Activated T-cell treated with anti-CD3 and anti-CD28 coated beads for 4 hours (primary cell): Measurements from ENCODE around the gene WDR45B.

Experiments
- DNase-seq: peaks from one replicate; pipeline ENCODE4 v3.0.0-alpha.2; 2020

Gene WDR45B

DNA sequence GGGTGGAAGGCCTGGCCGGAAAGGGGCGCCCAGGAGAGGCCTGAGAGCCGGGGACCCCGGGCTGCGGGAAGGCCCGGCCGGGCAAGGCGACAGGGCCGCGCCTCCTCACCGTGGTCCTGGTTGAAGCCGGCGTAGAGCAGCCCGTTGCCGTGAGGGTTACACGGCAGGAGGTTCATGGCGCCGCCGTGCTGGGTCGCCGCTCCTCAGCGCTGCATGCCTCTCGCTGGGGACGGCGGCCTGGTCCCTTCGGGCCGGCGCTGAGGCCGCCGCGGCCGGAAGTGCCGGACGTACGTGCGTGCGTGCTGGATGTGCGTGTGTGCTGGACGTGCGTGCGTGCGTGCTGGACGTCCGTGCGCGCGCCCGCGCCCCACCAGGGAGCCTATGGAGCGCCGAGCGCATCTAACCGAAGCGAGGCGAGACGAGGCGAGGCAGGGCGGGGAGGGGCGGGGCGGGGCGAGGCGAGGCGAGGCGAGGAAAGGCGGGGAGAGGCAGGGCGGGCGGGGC is at the start of gene WDR45B:
Gene WDR45B (minus strand): TSS at position 280 of the 504 bp plus-strand sequence. CDS start 104 bp downstream, at position 176.
- DNase-seq, result peak; percentile 74

DNA sequence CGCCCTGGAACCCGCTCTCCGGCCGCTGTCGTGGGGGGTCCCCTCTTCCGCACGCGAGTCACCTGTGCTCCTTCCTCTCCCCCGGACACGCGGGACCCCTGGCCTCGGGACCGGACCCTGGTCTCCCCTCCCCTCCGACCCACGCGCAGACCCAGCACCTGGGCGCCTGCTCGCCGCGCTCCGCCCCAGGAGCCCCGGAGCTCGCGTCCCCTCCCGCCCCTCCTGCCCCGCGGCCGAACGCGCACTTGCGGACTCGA is 49.5 kb upstream of the WDR45B start:
- DNase-seq, result no peak

DNA sequence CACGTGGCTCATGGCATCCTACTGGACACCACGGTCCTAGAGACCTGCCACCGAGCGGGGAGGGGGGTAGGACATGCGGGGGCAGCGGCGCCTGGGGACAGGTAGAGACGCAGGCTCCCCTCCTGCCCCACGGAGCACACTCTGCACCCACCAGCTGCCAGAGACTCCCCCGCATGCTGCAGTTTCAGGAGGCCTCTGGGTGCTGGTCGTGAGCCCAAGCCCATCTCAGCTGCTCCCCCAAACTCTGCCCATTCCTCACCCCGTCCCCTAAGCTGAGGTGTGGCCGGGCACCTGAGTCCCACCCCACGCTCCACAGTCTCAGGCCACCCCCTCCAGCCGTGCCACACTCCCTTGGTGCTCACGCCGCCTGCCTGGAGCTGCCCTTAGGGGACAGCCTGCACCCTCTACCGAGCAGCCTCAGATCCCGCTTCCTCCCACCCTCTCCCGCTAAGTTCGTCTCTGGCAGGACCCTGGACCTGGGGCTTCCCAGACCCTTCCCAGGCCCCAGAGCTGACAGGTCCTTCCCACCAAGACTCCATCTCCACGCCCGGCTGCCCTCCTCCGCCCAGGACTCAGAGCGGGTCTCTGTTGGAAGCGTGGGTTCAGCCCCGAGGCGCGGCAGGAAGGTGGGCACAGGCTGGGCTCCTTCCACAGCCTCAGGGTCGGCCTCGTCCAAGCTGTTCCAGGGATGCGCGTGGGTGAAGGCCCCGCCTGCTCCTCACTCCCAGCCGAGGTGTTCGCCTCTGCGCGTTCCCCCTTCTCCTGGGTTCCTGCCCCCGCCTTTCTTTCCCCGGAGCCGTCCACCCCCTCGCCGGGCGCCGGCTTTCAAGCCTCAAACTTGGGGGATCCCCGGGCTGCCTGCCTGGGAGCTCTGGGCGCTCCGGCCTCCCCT is 48.9 kb upstream of the WDR45B start:
- DNase-seq, result peak; percentile 5

DNA sequence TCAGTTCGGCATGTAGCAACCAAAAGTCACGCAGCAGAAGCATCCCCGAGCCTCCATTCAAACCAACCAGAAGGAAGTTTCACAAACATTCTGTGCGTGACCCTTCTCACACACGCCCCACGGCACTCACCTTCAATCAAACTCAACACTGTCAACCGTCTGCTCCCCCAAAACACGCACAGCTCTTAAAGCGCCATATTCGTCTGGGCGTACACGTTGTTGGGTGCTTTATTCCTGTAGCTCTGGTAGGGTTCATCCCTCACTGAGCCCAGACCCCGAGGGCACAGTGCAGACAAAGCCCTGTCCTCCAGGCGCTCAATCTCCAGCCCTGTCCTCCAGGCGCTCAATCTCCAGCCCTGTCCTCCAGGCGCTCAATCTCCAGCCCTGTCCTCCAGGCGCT is 48.0 kb upstream of the WDR45B start:
- DNase-seq, result no peak

DNA sequence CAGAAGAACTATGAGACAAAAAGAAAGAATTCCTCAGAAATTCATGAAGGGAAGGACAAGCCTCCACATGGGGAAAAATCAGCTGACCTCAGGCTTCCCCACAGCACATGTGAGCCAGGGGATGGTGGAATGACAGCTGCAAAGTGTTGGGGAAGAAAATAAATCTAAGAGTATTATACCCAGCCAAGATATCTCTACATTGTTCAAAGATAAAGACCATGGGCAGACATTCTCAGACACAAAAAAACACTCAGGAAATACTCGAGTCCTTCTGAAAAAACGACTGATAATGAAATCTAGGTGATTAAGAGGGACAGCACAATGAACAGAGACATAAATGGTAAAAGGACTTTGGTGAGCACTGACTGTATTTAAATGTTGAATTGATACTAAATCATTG is 46.4 kb upstream of the WDR45B start:
- DNase-seq, result no peak

DNA sequence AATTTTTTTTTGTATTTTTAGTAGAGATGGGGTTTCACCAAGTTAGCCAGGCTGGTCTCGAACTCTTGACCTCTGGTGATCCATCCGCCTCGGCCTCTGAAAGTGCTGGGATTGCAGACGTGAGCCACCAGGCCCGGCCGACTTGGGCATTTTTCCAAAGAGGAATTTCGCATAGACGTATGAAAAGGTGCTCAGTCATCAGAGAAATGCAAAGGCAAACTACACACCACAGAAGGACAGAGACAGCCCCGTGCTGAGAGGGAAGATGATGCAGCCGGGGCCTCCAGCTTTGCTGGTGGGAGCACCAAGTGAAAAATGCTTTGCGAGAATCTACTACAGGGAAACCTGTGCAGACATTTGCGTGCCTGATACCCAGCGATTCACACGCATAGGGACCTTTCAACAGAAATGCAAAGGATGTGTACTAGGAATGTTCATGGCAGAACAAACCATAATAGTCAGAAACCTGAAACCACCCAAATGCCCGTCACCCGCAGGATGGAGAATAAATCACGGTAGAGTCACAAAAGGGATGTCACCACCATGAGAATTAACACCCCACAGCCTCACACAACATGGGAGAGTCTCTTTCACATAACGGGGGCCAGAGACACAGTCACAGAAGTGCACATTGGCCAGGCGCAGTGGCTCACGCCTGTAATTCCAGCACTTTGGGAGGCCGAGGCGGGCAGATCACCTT is 45.1 kb upstream of the WDR45B start:
- DNase-seq, result no peak

DNA sequence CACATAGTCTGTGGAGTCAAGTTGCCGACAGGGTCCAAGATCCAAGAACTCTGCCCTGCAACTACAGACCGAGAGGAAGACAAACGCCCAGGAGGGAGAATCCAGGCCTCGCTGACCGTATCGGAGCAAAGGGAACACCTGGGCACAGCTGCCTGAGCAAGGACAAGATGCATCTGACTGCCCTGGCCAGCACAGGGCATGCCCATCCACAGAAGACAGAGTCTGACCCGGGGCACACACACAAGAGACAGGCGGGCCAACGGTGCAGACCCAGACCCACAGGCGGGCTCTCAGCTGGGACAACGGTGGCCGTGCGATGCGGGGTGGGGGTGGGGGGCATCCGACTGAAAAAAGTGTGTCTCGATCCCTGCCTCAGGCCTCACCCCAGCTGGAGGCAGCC is 44.0 kb upstream of the WDR45B start:
- no peak for DNase-seq

DNA sequence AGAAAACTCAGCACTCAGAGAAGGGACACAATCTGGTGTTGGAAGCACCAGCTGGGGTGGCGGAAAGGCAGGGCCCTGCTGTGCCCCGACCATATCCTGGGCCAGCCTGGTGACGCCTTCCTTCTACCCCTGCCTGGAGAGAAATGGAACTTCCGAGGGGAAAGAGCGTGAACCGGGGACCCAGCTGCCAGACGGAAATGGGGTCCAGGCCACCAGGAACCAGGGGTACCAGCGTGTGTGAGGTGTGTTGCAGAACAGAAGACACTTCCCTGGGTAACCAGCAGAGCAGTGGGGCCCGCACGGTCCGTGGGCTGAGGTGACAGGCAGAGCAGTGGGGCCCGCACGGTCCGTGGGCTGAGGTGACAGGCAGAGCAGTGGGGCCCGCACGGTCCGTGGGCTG is 43.5 kb upstream of the WDR45B start:
- DNase-seq, result no peak

DNA sequence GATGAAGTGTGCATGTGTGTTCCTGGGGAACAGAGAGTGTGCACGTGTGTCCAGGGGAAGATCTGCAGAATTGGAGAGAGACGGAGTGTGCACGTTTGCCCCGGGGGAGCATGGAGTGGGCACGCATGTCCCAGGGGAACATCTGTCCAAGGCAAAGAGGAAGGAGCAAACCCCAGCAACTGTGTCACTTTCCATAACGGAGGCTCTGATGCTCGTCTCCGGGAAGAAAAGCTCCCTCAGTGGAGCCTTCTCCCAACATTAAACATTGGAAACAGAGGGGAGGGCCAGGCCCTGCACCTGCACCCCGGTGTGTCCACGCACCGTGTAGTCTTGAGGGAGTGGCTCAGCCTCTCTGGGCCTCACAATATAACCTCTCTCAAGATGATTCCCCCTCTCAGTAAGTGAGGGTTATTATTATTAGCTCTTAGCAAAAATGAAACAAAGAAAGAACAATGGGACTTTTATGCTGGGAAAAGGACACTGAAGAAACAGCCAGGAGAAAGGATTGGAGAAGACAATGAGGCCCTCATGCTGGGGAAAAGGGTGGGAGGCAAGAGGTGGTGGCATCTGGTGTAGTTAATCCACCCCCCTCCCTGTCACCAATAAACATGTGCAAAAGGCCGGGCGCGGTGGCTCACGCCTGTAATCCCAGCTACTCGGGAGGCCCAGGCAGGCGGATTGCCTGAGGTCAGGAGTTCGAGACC is 42.7 kb upstream of the WDR45B start:
- no peak for DNase-seq

DNA sequence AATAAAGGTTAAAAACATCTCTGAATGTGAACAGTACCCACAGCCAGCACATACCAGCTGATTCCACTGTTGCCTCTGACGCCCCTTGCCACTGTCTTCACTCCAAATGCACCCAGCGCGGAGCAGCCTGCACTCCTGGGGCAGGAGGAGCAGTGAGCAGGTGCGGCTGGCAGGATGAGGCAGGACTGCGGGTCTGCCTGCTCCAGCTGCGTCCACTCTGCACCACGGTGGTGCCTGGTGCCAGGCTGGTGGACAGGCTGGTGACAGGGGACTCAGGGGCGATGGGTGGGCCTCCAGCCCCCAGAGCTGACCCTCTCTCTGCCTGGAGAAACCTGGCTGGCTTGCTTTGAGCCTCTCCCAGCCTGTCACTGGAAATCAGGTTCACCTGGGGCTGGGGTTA is 40.8 kb upstream of the WDR45B start:
- no peak for DNase-seq

DNA sequence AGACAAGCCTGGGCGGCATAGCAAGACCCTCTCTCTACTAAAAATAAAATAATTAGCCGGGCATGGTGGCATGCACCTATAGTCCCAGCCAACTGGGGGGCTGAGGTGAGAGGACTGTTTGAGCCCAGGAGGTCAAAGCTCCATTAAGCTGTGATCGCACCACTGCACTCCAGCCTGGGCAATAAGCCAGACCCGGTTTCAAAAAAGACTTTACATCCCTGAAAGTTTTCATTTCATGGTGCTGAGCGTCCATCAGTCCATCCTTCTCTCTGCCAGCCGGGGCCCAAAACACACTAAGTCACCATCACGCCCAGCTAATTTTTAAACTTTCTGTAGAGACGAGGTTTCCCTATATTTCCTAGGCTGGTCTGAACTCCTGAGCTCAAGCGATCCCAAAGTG is 39.6 kb upstream of the WDR45B start:
- no peak for DNase-seq

DNA sequence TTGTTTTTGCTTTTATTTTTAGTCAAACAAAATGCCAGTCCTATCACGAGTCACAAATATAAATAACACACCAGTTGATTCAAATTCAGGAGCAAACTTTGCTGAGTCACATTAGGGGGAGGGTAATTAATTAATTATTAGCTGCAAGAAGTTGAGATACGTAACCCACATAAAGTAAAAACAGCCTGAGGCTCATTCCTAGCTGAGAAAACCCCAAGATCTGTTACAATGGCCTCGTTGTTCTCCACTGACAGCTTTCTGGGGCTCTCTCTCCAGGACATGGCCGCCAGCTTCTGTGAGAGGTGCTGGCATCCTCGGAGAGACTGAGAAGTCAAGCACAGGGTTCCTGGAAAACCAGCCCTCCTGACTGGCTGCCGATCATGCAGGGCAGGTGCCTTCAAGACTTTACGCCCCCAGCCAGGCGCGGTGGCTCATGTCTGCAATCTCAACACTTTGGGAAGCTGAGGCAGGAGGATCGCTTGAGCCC is 39.2 kb upstream of the WDR45B start:
- no peak for DNase-seq

DNA sequence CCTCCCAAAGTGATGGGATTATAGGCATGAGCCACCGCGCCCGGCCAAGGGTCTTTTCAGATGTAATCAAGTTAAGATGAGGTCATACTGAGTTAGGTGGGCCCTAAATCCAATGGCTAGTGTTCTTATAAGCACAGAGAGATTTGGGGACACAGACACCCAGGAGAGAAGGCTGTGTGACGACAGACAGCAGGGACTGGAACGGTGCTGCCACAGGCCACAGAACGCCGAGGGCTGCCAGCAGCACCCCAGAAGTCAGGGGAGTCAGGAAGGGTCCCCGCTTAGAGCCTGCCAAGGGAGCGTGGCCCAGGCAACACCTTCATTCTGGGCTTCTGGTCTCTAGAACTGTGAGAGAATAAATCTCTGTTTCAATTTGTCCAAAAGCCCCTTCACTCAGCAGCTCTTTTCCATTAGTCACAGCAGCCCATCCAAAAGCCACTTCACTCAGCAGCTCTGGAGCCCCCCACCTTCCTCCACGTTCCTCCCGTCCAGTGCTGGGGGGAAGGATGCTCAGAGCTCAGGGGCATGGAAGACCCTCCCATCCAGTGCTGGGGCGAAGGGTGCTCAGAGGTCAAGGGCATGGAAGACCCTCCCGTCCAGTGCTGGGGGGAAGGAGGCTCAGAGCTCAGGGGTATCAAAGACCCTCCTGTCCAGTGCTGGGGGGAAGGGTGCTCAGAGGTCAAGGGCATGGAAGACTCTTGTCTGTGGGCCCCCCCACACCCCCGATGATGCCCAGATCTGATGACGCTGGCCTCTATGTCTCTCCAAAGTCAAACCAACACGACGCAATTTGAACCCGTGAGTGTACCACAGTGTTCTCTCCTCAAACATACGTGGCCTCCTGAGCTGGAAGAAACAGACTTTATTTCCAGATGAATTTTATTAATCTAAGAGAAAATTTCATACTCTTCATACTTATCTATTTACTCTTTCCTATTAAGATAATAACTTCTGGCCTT is 38.4 kb upstream of the WDR45B start:
- DNase-seq, result no peak

DNA sequence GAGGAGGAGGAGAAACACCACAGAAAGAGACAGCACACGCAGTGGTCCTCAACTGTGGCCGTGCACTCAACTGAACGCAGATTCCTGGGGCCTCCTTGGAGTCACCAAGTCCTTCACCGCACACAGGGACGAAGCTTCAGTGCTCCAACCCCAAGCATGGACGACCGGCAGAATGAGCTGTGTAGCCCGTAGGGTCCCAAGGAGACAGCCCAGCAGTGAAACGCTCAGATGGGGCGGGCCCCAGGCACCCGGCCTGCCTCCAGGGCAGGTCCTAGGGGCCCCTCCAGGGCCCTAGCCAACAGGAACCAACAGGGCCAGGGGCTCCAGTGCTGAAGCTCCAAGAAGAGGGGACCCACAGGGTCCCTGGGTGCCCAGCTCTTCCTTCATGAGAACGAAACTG is 37.0 kb upstream of the WDR45B start:
- no peak for DNase-seq

DNA sequence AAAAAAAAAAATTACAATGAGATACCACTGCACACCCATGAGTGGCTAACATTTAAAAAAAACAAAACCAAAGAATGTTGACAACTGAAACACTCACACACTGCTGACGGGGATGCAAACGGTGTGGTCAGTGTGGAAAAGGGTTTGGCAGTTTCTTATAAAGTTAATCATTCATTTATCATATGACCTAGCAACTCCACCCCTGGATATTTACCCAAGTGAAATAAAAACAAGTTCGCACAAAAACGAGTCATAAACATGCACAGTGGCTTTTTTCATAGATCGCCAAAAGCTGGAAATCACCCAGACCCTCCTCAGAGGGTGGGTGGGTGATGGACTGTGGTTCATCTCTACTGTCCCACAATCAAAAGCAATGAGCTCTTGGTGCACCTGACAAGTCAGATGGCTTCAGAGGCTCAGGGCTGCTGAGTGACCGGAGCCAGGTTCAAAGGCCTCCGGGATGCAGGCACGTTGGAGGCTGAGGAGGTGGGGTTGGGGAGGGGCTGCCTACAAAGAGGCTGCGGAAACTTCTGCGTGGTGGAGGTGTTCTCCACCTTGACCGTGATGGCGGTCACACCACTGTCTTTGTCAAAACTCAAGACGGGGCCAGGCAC is 36.1 kb upstream of the WDR45B start:
- no peak for DNase-seq

DNA sequence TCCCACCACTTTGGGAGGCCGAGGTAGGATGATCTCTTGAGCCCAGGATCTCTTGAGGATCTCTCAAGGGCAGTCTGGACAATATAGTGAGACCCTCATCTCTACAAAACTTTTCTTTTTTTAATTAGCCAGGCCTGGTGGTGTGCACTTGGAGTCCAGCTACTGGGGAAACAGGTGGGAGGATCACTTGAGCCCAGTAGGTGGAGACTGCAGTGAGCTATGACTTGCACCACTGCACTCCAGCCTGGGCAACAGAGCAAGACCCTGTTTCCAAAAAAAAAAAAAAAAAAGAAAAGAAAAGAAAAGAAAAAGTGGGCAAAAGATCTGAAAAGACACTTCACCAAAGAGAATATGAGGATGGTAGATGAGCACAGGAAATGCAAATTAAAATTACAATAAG is 35.3 kb upstream of the WDR45B start:
- DNase-seq, result no peak

DNA sequence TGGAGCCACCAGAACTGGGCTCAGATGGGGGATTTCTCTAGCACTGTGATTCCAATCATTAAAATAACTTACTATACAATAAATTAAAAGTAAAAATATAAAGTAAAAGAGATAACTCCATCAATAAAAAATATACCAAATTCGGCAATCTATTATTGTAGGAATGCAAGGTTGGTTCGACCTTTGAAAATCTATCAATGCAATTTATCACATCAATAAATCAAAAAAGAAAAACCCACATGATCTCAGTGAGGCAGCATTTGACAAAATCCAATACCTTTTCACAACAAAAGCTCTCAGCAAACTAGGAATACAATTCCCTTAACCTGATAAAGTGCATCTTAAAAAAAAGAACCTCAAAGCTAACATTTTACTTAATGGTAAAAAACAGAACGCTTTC is 33.3 kb upstream of the WDR45B start:
- DNase-seq, result no peak

DNA sequence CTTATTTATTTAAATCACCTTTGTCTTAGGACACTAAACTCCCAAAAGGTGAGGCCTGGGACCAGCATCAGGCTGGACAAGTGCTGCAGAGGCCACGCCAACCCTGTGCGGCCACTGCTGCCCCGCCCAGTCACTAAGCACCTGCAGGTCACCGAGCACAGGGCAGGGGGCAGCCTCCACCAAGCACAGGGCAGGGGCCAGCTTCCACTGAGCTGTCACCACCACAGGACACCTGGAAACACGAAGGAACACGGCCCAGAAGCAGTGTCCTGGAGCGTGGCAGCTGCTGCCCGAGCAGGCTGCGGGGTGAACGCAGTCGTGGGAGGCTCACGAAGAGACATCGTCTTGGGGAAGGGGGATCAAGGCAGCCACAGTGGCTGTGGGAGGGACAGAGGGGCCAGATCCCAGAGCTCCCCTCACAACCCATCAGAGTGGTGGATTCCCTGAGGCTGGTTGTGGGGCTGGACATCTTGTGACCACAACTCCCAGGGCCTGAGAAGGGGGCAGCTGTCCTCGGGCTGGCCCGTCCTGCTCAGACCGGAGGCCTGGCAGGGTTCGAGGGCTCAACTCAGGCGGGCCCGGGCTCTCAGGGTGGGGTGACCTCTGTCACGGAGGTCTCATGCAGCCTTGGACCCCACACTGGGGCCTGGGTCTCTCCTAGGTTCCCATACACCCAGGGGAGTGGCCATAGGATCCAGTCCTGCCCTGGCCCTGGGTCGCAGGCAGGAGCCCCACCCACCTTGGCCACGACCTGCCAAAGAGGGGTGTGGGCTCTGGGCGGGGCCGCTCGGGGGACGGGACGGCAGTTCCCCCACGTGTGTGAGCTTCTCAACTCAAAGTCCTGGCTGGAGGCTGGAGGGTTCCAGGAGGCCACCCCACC is 31.6 kb upstream of the WDR45B start:
- no peak for DNase-seq

DNA sequence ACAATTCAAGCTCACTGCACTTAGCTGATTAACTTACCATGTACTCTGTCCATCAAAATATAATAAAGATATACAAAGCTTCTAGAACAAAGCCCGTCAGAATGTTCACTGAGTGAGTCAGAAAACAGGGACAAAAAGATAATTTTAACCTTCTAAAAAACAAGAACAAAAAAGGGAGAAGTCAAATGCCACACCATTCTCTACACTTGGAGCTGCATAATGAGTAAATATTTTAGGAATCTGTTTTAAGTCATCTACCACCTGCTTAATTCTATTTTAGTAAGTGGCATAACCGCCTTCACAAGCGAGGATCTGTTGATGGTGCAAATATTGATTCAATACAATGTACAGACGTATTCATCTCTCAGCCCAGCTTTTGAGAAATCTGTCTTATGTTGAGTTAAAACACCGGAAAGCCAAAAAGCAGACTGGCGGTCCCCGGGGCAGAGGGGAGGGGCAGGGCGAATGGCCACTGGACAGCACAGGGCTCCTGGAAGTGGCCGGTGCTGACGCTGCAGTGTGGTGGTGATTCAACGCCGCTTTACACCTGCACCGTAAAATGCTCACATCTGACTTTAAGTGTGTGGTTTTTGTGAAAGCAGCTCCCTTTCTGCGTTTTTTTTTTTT is 30.1 kb upstream of the WDR45B start:
- DNase-seq, result no peak

DNA sequence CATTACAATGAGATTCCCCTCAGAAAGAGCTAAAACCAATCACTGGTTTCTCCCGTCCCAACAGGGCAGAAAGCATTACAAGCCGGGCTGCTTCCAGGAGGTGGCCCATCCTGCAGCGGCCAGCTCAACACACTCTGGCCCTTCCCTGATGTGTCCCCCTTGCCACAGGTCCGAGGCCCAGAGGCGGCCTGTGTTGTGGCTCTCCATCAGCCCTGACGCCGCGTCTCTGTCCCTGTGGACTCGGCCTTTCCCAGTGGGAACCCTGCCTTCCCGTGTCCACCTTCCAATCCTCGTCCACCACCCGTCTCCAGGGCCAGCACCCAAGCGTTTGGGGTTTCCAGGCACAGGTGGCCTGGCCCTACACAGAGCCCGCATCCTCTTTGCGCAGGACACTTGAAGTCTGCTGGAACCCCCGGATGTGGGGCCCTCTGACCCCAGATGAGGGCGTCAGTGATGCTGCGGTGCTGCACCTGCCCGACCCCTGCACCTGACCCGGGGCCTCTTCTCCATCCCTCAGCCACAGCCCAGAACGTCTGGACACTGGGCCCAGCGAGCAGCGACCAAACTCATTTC is 29.2 kb upstream of the WDR45B start:
- no peak for DNase-seq
